Activated CD4-positive, alpha-beta memory T cell treated with anti-CD3 and anti-CD28 coated beads, Interleukin-2, amount 10 ng/mL, durations not matched to agents 7 days and 5 days (primary cell): ENCODE results near the gene EEFSEC. TPM values are rescaled to one million over a fixed set of nuclear protein-coding genes. Genes with fewer than 3 reads are reported as not detected.

Experiments used
- CTCF ChIA-PET: fragments of 350-600 bp; sonication (Branson Sonifier 250); formaldehyde crosslinking; loops from one replicate; lab custom pipeline; 2021; ENCODE audit warnings: antibody characterized with exemption, inconsistent platforms; lab: Charles Lee
- POLR2A ChIA-PET: fragments of 350-600 bp; sonication (Branson Sonifier 250); formaldehyde crosslinking; loops from one replicate; lab custom pipeline; 2021; ENCODE audit warnings: antibody characterized with exemption; lab: Charles Lee
- DNase-seq: peaks from one replicate; pipeline ENCODE4 v3.0.0-alpha.2; 2020
- H3K27ac Mint-ChIP-seq: one replicate; pipeline ENCODE4 v1.8.0; 2021; ENCODE audit warnings: mild to moderate bottlenecking, mixed read lengths
- H3K27me3 Mint-ChIP-seq: one replicate; pipeline ENCODE4 v1.8.0; 2021; ENCODE audit warnings: mixed read lengths
- H3K36me3 Mint-ChIP-seq: one replicate; pipeline ENCODE4 v1.8.0; 2021; ENCODE audit warnings: low read depth, mixed read lengths
- H3K4me1 Mint-ChIP-seq: one replicate; pipeline ENCODE4 v1.8.0; 2021; ENCODE audit warnings: mixed read lengths
- H3K4me3 Mint-ChIP-seq: one replicate; pipeline ENCODE4 v1.8.0; 2021; ENCODE audit warnings: mild to moderate bottlenecking, mixed read lengths
- H3K9me3 Mint-ChIP-seq: one replicate; pipeline ENCODE4 v1.8.0; 2021; ENCODE audit warnings: mixed read lengths
- total RNA-seq, 2 experiments: library from RNA; stranded (reverse); gene quantifications; one replicate each; pipeline ENCODE4 v1.2.3, GENCODE V29; 2021

Gene EEFSEC
- total RNA-seq, 2 experiments from 2014 or later, result 14.5 to 15.0 TPM

- no peak for DNase-seq
- Mint-ChIP-seq H3K4me3 (no peak overlapping the region), H3K36me3 (no peaks in the 10 kb centered on the region), H3K9me3 (no peaks in the 10 kb centered on the region), H3K4me1 (no peaks in the 10 kb centered on the region), H3K27me3 (no peaks in the 10 kb centered on the region), H3K27ac (no peak overlapping the region)
- CTCF ChIA-PET, result no interaction called here
- POLR2A ChIA-PET, result no interaction called here
Measured at GRCh38 chr3:128193168-128193567, 39.9 kb downstream of the EEFSEC start.

GRCh38 chr3:128194843-128195242 lies 41.6 kb downstream of the EEFSEC start:
- no peaks in the 10 kb centered on the region for H3K27me3 Mint-ChIP-seq
- no peaks in the 10 kb centered on the region for H3K9me3 Mint-ChIP-seq
- no peaks in the 10 kb centered on the region for H3K36me3 Mint-ChIP-seq
- H3K27ac Mint-ChIP-seq, result no peak overlapping the region
- ChIA-PET CTCF (no interaction called here), POLR2A (no interaction called here)
- no peak for DNase-seq
- H3K4me1 Mint-ChIP-seq, result no peaks in the 10 kb centered on the region
- no peak overlapping the region for H3K4me3 Mint-ChIP-seq

GRCh38 chr3:128195369-128195768 lies 42.1 kb downstream of the EEFSEC start:
- ChIA-PET CTCF (no interaction called here), POLR2A (no interaction called here)

GRCh38 chr3:128195802-128196201 lies 42.5 kb downstream of the EEFSEC start:
- Mint-ChIP-seq H3K9me3 (no peaks in the 10 kb centered on the region), H3K4me3 (no peak overlapping the region), H3K4me1 (no peaks in the 10 kb centered on the region), H3K27me3 (no peaks in the 10 kb centered on the region), H3K27ac (no peak overlapping the region), H3K36me3 (no peaks in the 10 kb centered on the region)
- CTCF ChIA-PET, result no interaction called here
- DNase-seq, result no peak
- POLR2A ChIA-PET, result no interaction called here

More at GRCh38 chr3:128195369-128195768, 42.1 kb downstream of the EEFSEC start:
- Mint-ChIP-seq H3K27me3 (no peaks in the 10 kb centered on the region), H3K4me3 (no peak overlapping the region), H3K36me3 (no peaks in the 10 kb centered on the region), H3K27ac (no peak overlapping the region), H3K9me3 (no peaks in the 10 kb centered on the region), H3K4me1 (no peaks in the 10 kb centered on the region)
- no peak for DNase-seq

- no peak for DNase-seq
- ChIA-PET POLR2A (no interaction called here), CTCF (no interaction called here)
- no peaks in the 10 kb centered on the region for H3K4me1 Mint-ChIP-seq
- H3K4me3 Mint-ChIP-seq, result no peak overlapping the region
- no peaks in the 10 kb centered on the region for H3K27me3 Mint-ChIP-seq
- no peaks in the 10 kb centered on the region for H3K9me3 Mint-ChIP-seq
- no peaks in the 10 kb centered on the region for H3K36me3 Mint-ChIP-seq
- no peak overlapping the region for H3K27ac Mint-ChIP-seq
Measured at GRCh38 chr3:128196647-128197046, 43.4 kb downstream of the EEFSEC start.

- ChIA-PET CTCF (no interaction called here), POLR2A (no interaction called here)
- Mint-ChIP-seq H3K4me3 (no peak overlapping the region), H3K9me3 (no peaks in the 10 kb centered on the region), H3K27ac (no peak overlapping the region), H3K36me3 (no peaks in the 10 kb centered on the region), H3K27me3 (no peaks in the 10 kb centered on the region), H3K4me1 (no peaks in the 10 kb centered on the region)
- no peak for DNase-seq
Measured at GRCh38 chr3:128197855-128198254, 44.6 kb downstream of the EEFSEC start.

- H3K27me3 Mint-ChIP-seq, result no peaks in the 10 kb centered on the region
- no peak overlapping the region for H3K4me3 Mint-ChIP-seq
- H3K9me3 Mint-ChIP-seq, result no peaks in the 10 kb centered on the region
- no peaks in the 10 kb centered on the region for H3K4me1 Mint-ChIP-seq
- no peak overlapping the region for H3K27ac Mint-ChIP-seq
- ChIA-PET POLR2A (no interaction called here), CTCF (no interaction called here)
- DNase-seq, result no peak
- no peaks in the 10 kb centered on the region for H3K36me3 Mint-ChIP-seq
Measured at GRCh38 chr3:128198313-128198712, 45.0 kb downstream of the EEFSEC start.

GRCh38 chr3:128199110-128199509 lies 45.8 kb downstream of the EEFSEC start:
- no peaks in the 10 kb centered on the region for H3K27me3 Mint-ChIP-seq
- CTCF ChIA-PET, result no interaction called here
- no peaks in the 10 kb centered on the region for H3K9me3 Mint-ChIP-seq
- H3K4me3 Mint-ChIP-seq, result no peak overlapping the region
- H3K27ac Mint-ChIP-seq, result no peak overlapping the region
- H3K4me1 Mint-ChIP-seq, result no peaks in the 10 kb centered on the region
- DNase-seq, result no peak
- H3K36me3 Mint-ChIP-seq, result no peaks in the 10 kb centered on the region
- POLR2A ChIA-PET, result no interaction called here

- ChIA-PET POLR2A (no interaction called here), CTCF (no interaction called here)
- Mint-ChIP-seq H3K27me3 (no peaks in the 10 kb centered on the region), H3K27ac (no peak overlapping the region), H3K4me1 (no peaks in the 10 kb centered on the region), H3K4me3 (no peak overlapping the region), H3K36me3 (no peaks in the 10 kb centered on the region), H3K9me3 (no peaks in the 10 kb centered on the region)
- DNase-seq, result no peak
Measured at GRCh38 chr3:128201158-128201755, 48.0 kb downstream of the EEFSEC start.

- Mint-ChIP-seq H3K27ac (no peak overlapping the region), H3K4me3 (no peak overlapping the region), H3K4me1 (no peaks in the 10 kb centered on the region), H3K27me3 (no peaks in the 10 kb centered on the region), H3K36me3 (no peaks in the 10 kb centered on the region), H3K9me3 (no peaks in the 10 kb centered on the region)
- POLR2A ChIA-PET, result no interaction called here
- CTCF ChIA-PET, result no interaction called here
- DNase-seq, result no peak
Measured at GRCh38 chr3:128203169-128203568, 49.9 kb downstream of the EEFSEC start.

GRCh38 chr3:128205558-128206145 lies 52.4 kb downstream of the EEFSEC start:
- H3K4me1 Mint-ChIP-seq, result no peaks in the 10 kb centered on the region
- no peaks in the 10 kb centered on the region for H3K9me3 Mint-ChIP-seq
- POLR2A ChIA-PET, result no interaction called here
- H3K27me3 Mint-ChIP-seq, result no peaks in the 10 kb centered on the region
- no peak overlapping the region for H3K4me3 Mint-ChIP-seq
- CTCF ChIA-PET, result no interaction called here
- no peak for DNase-seq
- H3K27ac Mint-ChIP-seq, result no peak overlapping the region
- no peaks in the 10 kb centered on the region for H3K36me3 Mint-ChIP-seq

- ChIA-PET POLR2A (no interaction called here), CTCF (no interaction called here)
- Mint-ChIP-seq H3K27ac (no peak overlapping the region), H3K36me3 (no peaks in the 10 kb centered on the region), H3K27me3 (no peaks in the 10 kb centered on the region), H3K4me3 (no peak overlapping the region), H3K9me3 (no peaks in the 10 kb centered on the region), H3K4me1 (no peaks in the 10 kb centered on the region)
- DNase-seq, result no peak
Measured at GRCh38 chr3:128207951-128208350, 54.7 kb downstream of the EEFSEC start.

GRCh38 chr3:128210711-128211110 lies 57.4 kb downstream of the EEFSEC start:
- no peak for DNase-seq
- no peaks in the 10 kb centered on the region for H3K9me3 Mint-ChIP-seq
- no peak overlapping the region for H3K27ac Mint-ChIP-seq
- H3K4me1 Mint-ChIP-seq, result no peaks in the 10 kb centered on the region
- no peaks in the 10 kb centered on the region for H3K36me3 Mint-ChIP-seq
- ChIA-PET CTCF (no interaction called here), POLR2A (no interaction called here)
- no peaks in the 10 kb centered on the region for H3K27me3 Mint-ChIP-seq
- H3K4me3 Mint-ChIP-seq, result no peak overlapping the region

GRCh38 chr3:128214056-128214455 lies 60.8 kb downstream of the EEFSEC start:
- CTCF ChIA-PET, result no interaction called here
- no peaks in the 10 kb centered on the region for H3K9me3 Mint-ChIP-seq
- peaks cover 3% of the 10 kb centered on the region for H3K36me3 Mint-ChIP-seq
- no peaks in the 10 kb centered on the region for H3K27me3 Mint-ChIP-seq
- H3K27ac Mint-ChIP-seq, result no peak overlapping the region
- H3K4me1 Mint-ChIP-seq, result peaks cover 7% of the 10 kb centered on the region
- no peak overlapping the region for H3K4me3 Mint-ChIP-seq
- DNase-seq, result no peak
- POLR2A ChIA-PET, result no interaction called here
